Vagina (tissue), 2 donors: ENCODE data around the gene UBL3.

ENCODE experiments used
- POLR2A ChIP-seq, 2 donors: fragments of 450-650 bp; IDR thresholded peaks; one replicate each; pipeline ENCODE4 v1.6.1; 2017; ENCODE audit warnings: antibody characterized with exemption in 2 of 2, mild to moderate bottlenecking in 2 of 2, moderate library complexity in 2 of 2
- POLR2AphosphoS5 ChIP-seq, 2 donors: sonication (generic); formaldehyde crosslinking; IDR thresholded peaks; one replicate each; pipeline ENCODE4 v1.9.0; 2017; ENCODE audit warnings: antibody characterized with exemption in 2 of 2, mild to moderate bottlenecking in 2 of 2, low read depth in 1 of 2; ENCODE audit not compliant: insufficient read depth in 1 of 2
- TF ChIP-seq, protein P1 (sequence below), 3 experiments: fragments of 450-650 bp in 2 of 3; fragments of 200-600 bp in 1 of 3; sonication (generic) in 1 of 3; IDR thresholded peaks; one replicate each; pipeline ENCODE4 v1.5.1; 2017 to 2019; ENCODE audit warnings: antibody characterized with exemption in 3 of 3, mild to moderate bottlenecking in 2 of 3, moderate library complexity in 2 of 3

DNA sequence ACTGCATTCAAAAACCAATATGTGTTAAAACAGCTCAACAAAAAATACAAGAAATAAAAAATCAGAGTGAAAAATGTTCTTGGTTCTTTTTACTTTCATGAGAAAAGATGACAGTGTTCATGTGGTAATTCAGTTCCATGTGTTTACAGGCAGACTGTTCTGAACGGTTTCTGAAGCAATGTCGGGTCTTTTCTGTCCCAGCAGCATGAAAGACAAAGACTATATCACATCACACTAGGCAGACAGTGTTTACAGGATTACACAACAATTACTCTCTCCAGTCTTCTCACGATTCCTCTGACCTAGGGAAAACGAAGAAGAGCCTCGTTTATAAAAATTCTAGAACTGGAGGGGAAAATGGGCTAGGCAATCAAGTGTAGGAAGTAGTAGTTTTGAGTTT is 83.4 kb downstream of the UBL3 start:
- TF ChIP-seq, protein P1, sequence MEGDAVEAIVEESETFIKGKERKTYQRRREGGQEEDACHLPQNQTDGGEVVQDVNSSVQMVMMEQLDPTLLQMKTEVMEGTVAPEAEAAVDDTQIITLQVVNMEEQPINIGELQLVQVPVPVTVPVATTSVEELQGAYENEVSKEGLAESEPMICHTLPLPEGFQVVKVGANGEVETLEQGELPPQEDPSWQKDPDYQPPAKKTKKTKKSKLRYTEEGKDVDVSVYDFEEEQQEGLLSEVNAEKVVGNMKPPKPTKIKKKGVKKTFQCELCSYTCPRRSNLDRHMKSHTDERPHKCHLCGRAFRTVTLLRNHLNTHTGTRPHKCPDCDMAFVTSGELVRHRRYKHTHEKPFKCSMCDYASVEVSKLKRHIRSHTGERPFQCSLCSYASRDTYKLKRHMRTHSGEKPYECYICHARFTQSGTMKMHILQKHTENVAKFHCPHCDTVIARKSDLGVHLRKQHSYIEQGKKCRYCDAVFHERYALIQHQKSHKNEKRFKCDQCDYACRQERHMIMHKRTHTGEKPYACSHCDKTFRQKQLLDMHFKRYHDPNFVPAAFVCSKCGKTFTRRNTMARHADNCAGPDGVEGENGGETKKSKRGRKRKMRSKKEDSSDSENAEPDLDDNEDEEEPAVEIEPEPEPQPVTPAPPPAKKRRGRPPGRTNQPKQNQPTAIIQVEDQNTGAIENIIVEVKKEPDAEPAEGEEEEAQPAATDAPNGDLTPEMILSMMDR (IDR thresholded peaks at IDR 0.05) = no peak
- no peak for TF ChIP-seq POLR2AphosphoS5 (IDR thresholded peaks at IDR 0.05; ENCODE audit: insufficient read depth in 1 of 2, low read depth in 1 of 2)
- TF ChIP-seq POLR2A (IDR thresholded peaks at IDR 0.05) = no peak
